ENCODE measurements around the gene CDK5RAP1. TPM values are rescaled to one million over a fixed set of nuclear protein-coding genes. Genes with fewer than 3 reads are reported as not detected.

CDK5RAP1 gene
- total and polyA plus RNA-seq, 9 of the 15 experiments (the other 6 are each of a cell fraction or from before 2014, with no cell fraction given) = 41.6 to 127 (median 58.3) TPM

DNA sequence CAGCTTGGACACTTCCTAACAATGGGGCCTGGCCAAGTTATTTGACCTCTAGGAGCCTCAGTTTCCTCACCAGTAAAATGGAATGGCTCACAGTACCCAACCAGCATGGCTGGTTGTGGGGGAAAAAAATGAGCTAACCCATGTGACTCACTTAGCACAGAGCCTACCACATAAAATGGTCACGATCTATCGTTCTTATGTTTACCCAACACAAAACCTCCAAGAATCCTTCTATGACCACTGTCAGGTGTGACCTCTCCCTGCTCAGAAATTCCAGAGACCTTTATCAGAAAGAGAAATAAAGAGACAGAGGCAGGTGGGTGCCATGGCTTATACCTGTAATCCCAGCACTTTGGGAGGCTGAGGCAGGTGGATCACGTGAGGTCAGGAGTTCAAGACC, 78.9 kb downstream of the CDK5RAP1 start:
- Histone ChIP-seq H3K4me2 (ENCODE audit: insufficient read depth, low read length) (no peak overlapping the region), H3K9me1 (ENCODE audit: control insufficient read depth, insufficient read depth, low read length) (no peaks in the 10 kb centered on the region), H2AFZ (ENCODE audit: low read depth, low read length) (no peak overlapping the region), H4K20me1 (replicated peaks; ENCODE audit: control insufficient read depth, insufficient read depth, low read length) (0 out of 2 replicates have a peak, but pooled peaks cover 5% of the 10 kb centered on the region), H3K9me3 (replicated peaks; ENCODE audit: control insufficient read depth, insufficient read depth, low read depth, low read length) (no peaks in the 10 kb centered on the region), H3K4me3 (no peak overlapping the region), H3K27ac (ENCODE audit: extremely low read depth, low read depth, low read length) (no peak overlapping the region), H3K9ac (ENCODE audit: insufficient read depth in 1 of 2, low read depth in 2 of 2, low read length in 2 of 2) (no peak overlapping the region), H3K4me1 (replicated peaks in 1 of 2; ENCODE audit: control insufficient read depth in 2 of 2, insufficient read depth in 2 of 2, low read length in 2 of 2) (no peaks in the 10 kb centered on the region), H3K36me3 (ENCODE audit: control insufficient read depth, insufficient read depth, low read length) (no peaks in the 10 kb centered on the region), H3K27me3 (ENCODE audit: control insufficient read depth in 2 of 2, insufficient read depth in 2 of 2, low read length in 2 of 2) (peaks cover 36 to 80% of the 10 kb centered on the region in 2 experiments), H3K79me2 (ENCODE audit: control insufficient read depth, insufficient read depth, low read length) (no peaks in the 10 kb centered on the region)
- POLR2A ChIA-PET = no interaction called here
- no peak for TF ChIP-seq TRIM28 (IDR thresholded peaks at IDR 0.05)
- no peak for TF ChIP-seq FOS (IDR thresholded peaks at IDR 0.05; ENCODE audit: extremely low read depth, insufficient read length)
- TF ChIP-seq, protein P1, sequence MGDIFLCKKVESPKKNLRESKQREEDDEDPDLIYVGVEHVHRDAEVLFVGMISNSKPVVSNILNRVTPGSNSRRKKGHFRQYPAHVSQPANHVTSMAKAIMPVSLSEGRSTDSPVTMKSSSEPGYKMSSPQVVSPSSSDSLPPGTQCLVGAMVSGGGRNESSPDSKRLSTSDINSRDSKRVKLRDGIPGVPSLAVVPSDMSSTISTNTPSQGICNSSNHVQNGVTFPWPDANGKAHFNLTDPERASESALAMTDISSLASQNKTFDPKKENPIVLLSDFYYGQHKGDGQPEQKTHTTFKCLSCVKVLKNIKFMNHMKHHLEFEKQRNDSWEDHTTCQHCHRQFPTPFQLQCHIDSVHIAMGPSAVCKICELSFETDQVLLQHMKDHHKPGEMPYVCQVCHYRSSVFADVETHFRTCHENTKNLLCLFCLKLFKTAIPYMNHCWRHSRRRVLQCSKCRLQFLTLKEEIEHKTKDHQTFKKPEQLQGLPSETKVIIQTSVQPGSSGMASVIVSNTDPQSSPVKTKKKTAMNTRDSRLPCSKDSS (IDR thresholded peaks at IDR 0.05; ENCODE audit: low read depth, partially characterized antibody) = no peak
- BruUV-seq (replicated peaks) = no TSS peak
- 0% methylated on average over 1 of the region's 3 CpGs for WGBS (ENCODE audit: insufficient coverage, low coverage, missing lambda C conversion rate)
- DNase-seq (ENCODE audit: extremely low read depth in 1 of 4, low spot score in 3 of 4) (no peak), ATAC-seq (no peak), FAIRE-seq (no peak)
- intact Hi-C loops (cut with micrococcal nuclease) (no loop called here), in situ Hi-C loops (cut with MboI) (no loop called here)
- CTCF ChIA-PET (ENCODE audit: low intra/inter-chr PET ratio) = no interaction called here

DNA sequence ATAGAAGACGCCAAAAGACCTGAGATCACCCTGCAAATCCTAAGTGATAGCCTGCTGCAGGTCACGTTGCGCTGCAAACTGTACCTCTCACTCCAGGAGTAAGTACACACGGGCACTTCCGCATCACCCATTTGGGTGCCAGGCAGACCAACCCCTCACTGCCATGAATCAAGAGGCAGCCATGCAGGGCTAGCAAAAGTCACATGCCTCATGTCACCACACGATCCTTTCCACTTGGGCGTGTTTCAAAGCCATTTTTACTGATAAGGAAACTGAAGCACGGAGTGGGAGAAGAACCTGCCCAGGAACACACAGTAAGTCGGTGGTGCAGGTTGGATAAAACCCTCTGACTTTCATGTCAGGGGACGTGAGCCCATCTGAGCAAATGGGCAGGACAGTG, 81.3 kb downstream of the CDK5RAP1 start:
- H3K4me3 ChIP-seq = no peak overlapping the region
- CTCF ChIA-PET (ENCODE audit: low intra/inter-chr PET ratio) = no interaction called here
- H3K4me2 ChIP-seq (ENCODE audit: insufficient read depth, low read length) = no peak overlapping the region
- no peak for ATAC-seq
- intact Hi-C loops (cut with micrococcal nuclease) (no loop called here), in situ Hi-C loops (cut with MboI) (no loop called here)
- H3K27ac ChIP-seq (ENCODE audit: extremely low read depth, low read depth, low read length) = no peak overlapping the region
- H4K20me1 ChIP-seq (replicated peaks; ENCODE audit: control insufficient read depth, insufficient read depth, low read length) = peaks cover 8% of the 10 kb centered on the region; the same call in 1 of the 2 replicates
- no TSS peak for BruUV-seq (replicated peaks)
- H3K79me2 ChIP-seq (ENCODE audit: control insufficient read depth, insufficient read depth, low read length) = no peaks in the 10 kb centered on the region
- DNase-seq (ENCODE audit: extremely low read depth in 1 of 4, low spot score in 3 of 4) = no peak
- H3K9me1 ChIP-seq (ENCODE audit: control insufficient read depth, insufficient read depth, low read length) = no peaks in the 10 kb centered on the region
- no peaks in the 10 kb centered on the region for H3K9me3 ChIP-seq (replicated peaks; ENCODE audit: control insufficient read depth, insufficient read depth, low read depth, low read length)
- WGBS (ENCODE audit: insufficient coverage, low coverage, missing lambda C conversion rate) = 2% methylated on average over 10 of the region's 10 CpGs
- H3K27me3 ChIP-seq (ENCODE audit: control insufficient read depth in 2 of 2, insufficient read depth in 2 of 2, low read length in 2 of 2) = peaks cover 49 to 92% of the 10 kb centered on the region in 2 experiments
- H3K9ac ChIP-seq (ENCODE audit: insufficient read depth in 1 of 2, low read depth in 2 of 2, low read length in 2 of 2) = no peak overlapping the region
- POLR2A ChIA-PET = interaction anchor here (0.6 kb wide), 1 partner anchor 24 kb away, joined by 3 read pairs; no protein-coding TSS in a partner anchor
- H3K36me3 ChIP-seq (ENCODE audit: control insufficient read depth, insufficient read depth, low read length) = no peaks in the 10 kb centered on the region
- H2AFZ ChIP-seq (ENCODE audit: low read depth, low read length) = no peak overlapping the region
- FAIRE-seq = peak; percentile 11
- no peaks in the 10 kb centered on the region for H3K4me1 ChIP-seq (replicated peaks in 1 of 2; ENCODE audit: control insufficient read depth in 2 of 2, insufficient read depth in 2 of 2, low read length in 2 of 2)
- TF ChIP-seq, protein P2, sequence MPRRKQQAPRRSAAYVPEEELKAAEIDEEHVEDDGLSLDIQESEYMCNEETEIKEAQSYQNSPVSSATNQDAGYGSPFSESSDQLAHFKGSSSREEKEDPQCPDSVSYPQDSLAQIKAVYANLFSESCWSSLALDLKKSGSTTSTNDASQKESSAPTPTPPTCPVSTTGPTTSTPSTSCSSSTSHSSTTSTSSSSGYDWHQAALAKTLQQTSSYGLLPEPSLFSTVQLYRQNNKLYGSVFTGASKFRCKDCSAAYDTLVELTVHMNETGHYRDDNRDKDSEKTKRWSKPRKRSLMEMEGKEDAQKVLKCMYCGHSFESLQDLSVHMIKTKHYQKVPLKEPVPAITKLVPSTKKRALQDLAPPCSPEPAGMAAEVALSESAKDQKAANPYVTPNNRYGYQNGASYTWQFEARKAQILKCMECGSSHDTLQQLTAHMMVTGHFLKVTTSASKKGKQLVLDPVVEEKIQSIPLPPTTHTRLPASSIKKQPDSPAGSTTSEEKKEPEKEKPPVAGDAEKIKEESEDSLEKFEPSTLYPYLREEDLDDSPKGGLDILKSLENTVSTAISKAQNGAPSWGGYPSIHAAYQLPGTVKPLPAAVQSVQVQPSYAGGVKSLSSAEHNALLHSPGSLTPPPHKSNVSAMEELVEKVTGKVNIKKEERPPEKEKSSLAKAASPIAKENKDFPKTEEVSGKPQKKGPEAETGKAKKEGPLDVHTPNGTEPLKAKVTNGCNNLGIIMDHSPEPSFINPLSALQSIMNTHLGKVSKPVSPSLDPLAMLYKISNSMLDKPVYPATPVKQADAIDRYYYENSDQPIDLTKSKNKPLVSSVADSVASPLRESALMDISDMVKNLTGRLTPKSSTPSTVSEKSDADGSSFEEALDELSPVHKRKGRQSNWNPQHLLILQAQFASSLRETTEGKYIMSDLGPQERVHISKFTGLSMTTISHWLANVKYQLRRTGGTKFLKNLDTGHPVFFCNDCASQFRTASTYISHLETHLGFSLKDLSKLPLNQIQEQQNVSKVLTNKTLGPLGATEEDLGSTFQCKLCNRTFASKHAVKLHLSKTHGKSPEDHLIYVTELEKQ (CRISPR knock-in tag; IDR thresholded peaks at IDR 0.05) = no peak
- no peak for TF ChIP-seq CAMTA2 (CRISPR knock-in tag; conservative IDR thresholded peaks at IDR 0.05)
- no peak for TF ChIP-seq RBFOX2 (IDR thresholded peaks at IDR 0.05; ENCODE audit: low read depth, low read length)
- TF ChIP-seq ZFP30 (CRISPR knock-in tag; IDR thresholded peaks at IDR 0.05; ENCODE audit: borderline replicate concordance) = no peak
- TF ChIP-seq ZFX (CRISPR knock-in tag; IDR thresholded peaks at IDR 0.05) = no peak
- TF ChIP-seq, protein P3, sequence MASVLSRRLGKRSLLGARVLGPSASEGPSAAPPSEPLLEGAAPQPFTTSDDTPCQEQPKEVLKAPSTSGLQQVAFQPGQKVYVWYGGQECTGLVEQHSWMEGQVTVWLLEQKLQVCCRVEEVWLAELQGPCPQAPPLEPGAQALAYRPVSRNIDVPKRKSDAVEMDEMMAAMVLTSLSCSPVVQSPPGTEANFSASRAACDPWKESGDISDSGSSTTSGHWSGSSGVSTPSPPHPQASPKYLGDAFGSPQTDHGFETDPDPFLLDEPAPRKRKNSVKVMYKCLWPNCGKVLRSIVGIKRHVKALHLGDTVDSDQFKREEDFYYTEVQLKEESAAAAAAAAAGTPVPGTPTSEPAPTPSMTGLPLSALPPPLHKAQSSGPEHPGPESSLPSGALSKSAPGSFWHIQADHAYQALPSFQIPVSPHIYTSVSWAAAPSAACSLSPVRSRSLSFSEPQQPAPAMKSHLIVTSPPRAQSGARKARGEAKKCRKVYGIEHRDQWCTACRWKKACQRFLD (CRISPR knock-in tag; IDR thresholded peaks at IDR 0.05) = no peak
- TF ChIP-seq RCOR1 (IDR thresholded peaks at IDR 0.05; ENCODE audit: borderline replicate concordance in 1 of 2, low read depth in 2 of 2, low read length in 2 of 2) = no peak
